Cardiac muscle cell (in vitro differentiated cells and primary cell): ENCODE data around the gene EFNB1. TPM values are rescaled to one million over a fixed set of nuclear protein-coding genes. Genes with fewer than 3 reads are reported as not detected.

ENCODE experiments used
- DNase-seq, 2 donors: peaks; one replicate each; pipeline versions ENCODE4 v3.0.0 to v3.0.0-alpha.2; 2010 to 2017; ENCODE audit warnings: low read depth in 1 of 2, low spot score in 1 of 2
- H3K27ac ChIP-seq: fragments of 200-600 bp; sonication (generic); 2 replicates; pipeline ENCODE4 v1.5.1; 2016
- H3K27me3 ChIP-seq: fragments of 200-600 bp; sonication (generic); 2 replicates; pipeline ENCODE4 v1.6.0; 2016; ENCODE audit warnings: control low read depth
- H3K36me3 ChIP-seq: fragments of 200-600 bp; sonication (generic); 2 replicates; pipeline ENCODE4 v1.5.1; 2016; ENCODE audit warnings: control low read depth
- H3K4me1 ChIP-seq: fragments of 200-600 bp; sonication (generic); 2 replicates; pipeline ENCODE4 v1.8.1; 2017; ENCODE audit warnings: low read depth, mild to moderate bottlenecking, mixed run types
- H3K4me3 ChIP-seq: fragments of 200-600 bp; sonication (generic); 2 replicates; pipeline ENCODE4 v1.5.1; 2016; ENCODE audit warnings: mild to moderate bottlenecking
- H3K9me3 ChIP-seq: fragments of 200-600 bp; sonication (generic); 2 replicates; pipeline ENCODE4 v1.5.1; 2017; ENCODE audit warnings: low read depth, mild to moderate bottlenecking, control low read depth
- CTCF ChIP-seq: IDR thresholded peaks from 2 replicates; pipeline ENCODE4 v1.5.1; 2012; ENCODE audit warnings: low read depth, mild to moderate bottlenecking, low read length
- polyA plus RNA-seq: library from polyadenylated mRNA; unstranded; fragments of >200 nt; fragmentation: Nextera tagmentation; extraction: Ambion mirVana; gene quantifications from 2 replicates; pipeline ENCODE4 v1.2.1, GENCODE V29; 2016
- total RNA-seq: library from RNA; depleted of rRNA; stranded (reverse); fragments of >200 nt; gene quantifications from 2 replicates; pipeline ENCODE4 v1.2.3, GENCODE V29; 2016

EFNB1 gene
- total and polyA plus RNA-seq, 2 experiments from 2014 or later: 27.2 to 43.6 TPM

GRCh38 chrX:68833855-68834331 lies 5.1 kb downstream of the EFNB1 start:
- no peak for DNase-seq
- Histone ChIP-seq H3K9me3 (no peaks in the 10 kb centered on the region), H3K27ac (no peak overlapping the region), H3K27me3 (no peaks in the 10 kb centered on the region), H3K36me3 (no peaks in the 10 kb centered on the region), H3K4me3 (no peak overlapping the region), H3K4me1 (no peaks in the 10 kb centered on the region)
- TF ChIP-seq CTCF: no peak

GRCh38 chrX:68834371-68835103 lies 5.7 kb downstream of the EFNB1 start:
- DNase-seq: no peak
- no peaks in the 10 kb centered on the region for H3K9me3 ChIP-seq
- no peaks in the 10 kb centered on the region for H3K36me3 ChIP-seq
- TF ChIP-seq CTCF: no peak
- no peaks in the 10 kb centered on the region for H3K27me3 ChIP-seq
- no peaks in the 10 kb centered on the region for H3K4me1 ChIP-seq
- H3K27ac ChIP-seq: no peak overlapping the region
- no peak overlapping the region for H3K4me3 ChIP-seq

- no peak for TF ChIP-seq CTCF
- Histone ChIP-seq H3K27me3 (no peaks in the 10 kb centered on the region), H3K36me3 (peaks cover 4% of the 10 kb centered on the region), H3K4me3 (no peak overlapping the region), H3K9me3 (no peaks in the 10 kb centered on the region), H3K27ac (no peak overlapping the region), H3K4me1 (no peaks in the 10 kb centered on the region)
- DNase-seq: no peak
Observed at GRCh38 chrX:68835104-68835442, 6.3 kb downstream of the EFNB1 start.

DNA sequence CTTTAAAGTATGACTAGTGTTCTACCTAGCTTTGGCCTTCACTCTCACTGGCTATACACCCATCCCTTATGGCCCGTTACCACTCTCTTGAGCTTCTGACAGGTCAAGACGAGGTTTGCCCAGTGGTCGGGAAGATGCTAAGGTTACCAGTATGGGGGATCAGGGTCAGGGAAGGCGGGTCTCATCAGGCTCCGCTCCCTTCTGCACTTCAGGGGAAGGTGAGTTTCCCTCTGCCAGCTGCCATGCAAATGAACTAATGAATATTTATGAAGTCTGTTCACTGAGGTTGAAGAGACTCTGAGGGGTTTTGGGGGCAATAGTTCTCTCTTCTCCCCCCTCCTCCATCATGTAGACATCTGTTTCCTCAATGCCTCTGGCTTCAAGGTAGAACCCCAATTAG lies 6.6 kb downstream of the EFNB1 start:
- no peaks in the 10 kb centered on the region for H3K4me1 ChIP-seq
- H3K9me3 ChIP-seq: no peaks in the 10 kb centered on the region
- H3K27ac ChIP-seq: no peak overlapping the region
- peaks cover 7% of the 10 kb centered on the region for H3K36me3 ChIP-seq
- no peak overlapping the region for H3K4me3 ChIP-seq
- DNase-seq: no peak
- H3K27me3 ChIP-seq: no peaks in the 10 kb centered on the region
- no peak for TF ChIP-seq CTCF

GRCh38 chrX:68837119-68837518 lies 8.3 kb downstream of the EFNB1 start:
- Histone ChIP-seq H3K27me3 (no peaks in the 10 kb centered on the region), H3K9me3 (no peaks in the 10 kb centered on the region), H3K4me3 (no peak overlapping the region), H3K27ac (no peak overlapping the region), H3K36me3 (peaks cover 9% of the 10 kb centered on the region), H3K4me1 (no peaks in the 10 kb centered on the region)
- no peak for DNase-seq
- TF ChIP-seq CTCF: no peak

DNA sequence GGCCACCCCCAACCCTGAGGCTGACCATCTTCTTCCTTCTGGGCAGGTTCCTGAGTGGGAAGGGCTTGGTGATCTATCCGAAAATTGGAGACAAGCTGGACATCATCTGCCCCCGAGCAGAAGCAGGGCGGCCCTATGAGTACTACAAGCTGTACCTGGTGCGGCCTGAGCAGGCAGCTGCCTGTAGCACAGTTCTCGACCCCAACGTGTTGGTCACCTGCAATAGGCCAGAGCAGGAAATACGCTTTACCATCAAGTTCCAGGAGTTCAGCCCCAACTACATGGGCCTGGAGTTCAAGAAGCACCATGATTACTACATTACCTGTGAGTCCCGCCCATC lies 9.7 kb downstream of the EFNB1 start:
- Histone ChIP-seq H3K4me1 (no peaks in the 10 kb centered on the region), H3K36me3 (peaks cover 9% of the 10 kb centered on the region), H3K4me3 (no peak overlapping the region), H3K27ac (no peak overlapping the region), H3K9me3 (no peaks in the 10 kb centered on the region), H3K27me3 (no peaks in the 10 kb centered on the region)
- no peak for TF ChIP-seq CTCF
- no peak for DNase-seq
